ENCODE measurements around the gene TMEM170A. TPM values are rescaled to one million over a fixed set of nuclear protein-coding genes. Genes with fewer than 3 reads are reported as not detected.
A peak's percentile ranks its signal among the peaks of the same experiment; 100 is the strongest.

Gene TMEM170A
- total and polyA plus RNA-seq, 2 of the 13 experiments (the other 11 are each of a cell fraction or from before 2014, with no cell fraction given): 35.7 to 39.7 TPM

- no peak for TF ChIP-seq ZNF569 (CRISPR knock-in tag; IDR thresholded peaks at IDR 0.05; ENCODE audit: borderline replicate concordance)
- no peak for TF ChIP-seq ZNF598 (CRISPR knock-in tag; IDR thresholded peaks at IDR 0.05; ENCODE audit: borderline replicate concordance)
- TF ChIP-seq SALL2 (CRISPR knock-in tag; IDR thresholded peaks at IDR 0.05): no peak
- no peak for TF ChIP-seq SP1 (IDR thresholded peaks at IDR 0.05)
- TF ChIP-seq SP1 (CRISPR knock-in tag; IDR thresholded peaks at IDR 0.05): no peak
- no peak for TF ChIP-seq MED13 (CRISPR knock-in tag; IDR thresholded peaks at IDR 0.05)
- TF ChIP-seq AKNA (CRISPR knock-in tag; IDR thresholded peaks at IDR 0.05; ENCODE audit: borderline replicate concordance): no peak
- 0 out of 2 replicates have a peak, but pooled peaks have one; percentile 28 for TF ChIP-seq MXD4 (CRISPR knock-in tag; IDR thresholded peaks at IDR 0.05)
- no peak for TF ChIP-seq ZNF703 (CRISPR knock-in tag; IDR thresholded peaks at IDR 0.05; ENCODE audit: borderline replicate concordance)
- TF ChIP-seq GMEB1 (CRISPR knock-in tag; IDR thresholded peaks at IDR 0.05; ENCODE audit: borderline replicate concordance): no peak
- no peak for TF ChIP-seq RFX1 (IDR thresholded peaks at IDR 0.05)
- no peak for TF ChIP-seq MNT (IDR thresholded peaks at IDR 0.05)
- TF ChIP-seq ZNF12 (CRISPR knock-in tag; IDR thresholded peaks at IDR 0.05): no peak
- TF ChIP-seq SCMH1 (CRISPR knock-in tag; IDR thresholded peaks at IDR 0.05; ENCODE audit: borderline replicate concordance): no peak
- no peak for TF ChIP-seq TCF12 (IDR thresholded peaks at IDR 0.05)
- TF ChIP-seq TCF12 (CRISPR knock-in tag; IDR thresholded peaks at IDR 0.05): no peak
- 0 out of 2 replicates have a peak, but pooled peaks have one; percentile 30 for TF ChIP-seq ERF (CRISPR knock-in tag; IDR thresholded peaks at IDR 0.05)
- no peak for TF ChIP-seq RCOR2 (CRISPR knock-in tag; IDR thresholded peaks at IDR 0.05)
- TF ChIP-seq SNAPC5 (CRISPR knock-in tag; IDR thresholded peaks at IDR 0.05; ENCODE audit: borderline replicate concordance): no peak
- TF ChIP-seq THAP7 (CRISPR knock-in tag; IDR thresholded peaks at IDR 0.05): no peak
- TF ChIP-seq CREM (IDR thresholded peaks at IDR 0.05): no peak
- TF ChIP-seq CREM (CRISPR knock-in tag; IDR thresholded peaks at IDR 0.05): no peak
Observed at GRCh38 chr16:75471723-75472633, 7.5 kb upstream of the TMEM170A start (continued).
